Loucy (cell line): ENCODE measurements around the gene ZNF860.

Source experiments
- H2AFZ ChIP-seq: fragments of 200-600 bp; sonication (generic); 2 replicates; pipeline ENCODE4 v1.6.0; 2016; ENCODE audit warnings: antibody characterized with exemption, mild to moderate bottlenecking, low read length, moderate library complexity
- H3F3A ChIP-seq: fragments of 200-600 bp; 2 replicates; pipeline ENCODE4 v1.6.0; 2016; ENCODE audit warnings: antibody characterized with exemption, low read depth, mild to moderate bottlenecking
- H3K27me3 ChIP-seq: fragments of 200-600 bp; sonication (generic); 2 replicates; pipeline ENCODE4 v1.6.1; 2014; ENCODE audit warnings: low read length, mild to moderate bottlenecking; ENCODE audit not compliant: insufficient read depth, poor library complexity, severe bottlenecking
- H3K36me3 ChIP-seq: fragments of 200-600 bp; sonication (generic); 2 replicates; pipeline ENCODE4 v1.6.1; 2016; ENCODE audit warnings: low read length; ENCODE audit not compliant: insufficient read depth
- H3K4me1 ChIP-seq: fragments of 200-600 bp; sonication (generic); 2 replicates; pipeline ENCODE4 v1.5.1; 2014; ENCODE audit warnings: low read length, mild to moderate bottlenecking; ENCODE audit not compliant: insufficient read depth, poor library complexity, severe bottlenecking
- H3K4me2 ChIP-seq: fragments of 200-600 bp; sonication (generic); 2 replicates; pipeline ENCODE4 v1.6.0; 2014; ENCODE audit warnings: antibody characterized with exemption, low read length, low read depth, mild to moderate bottlenecking; ENCODE audit not compliant: poor library complexity, severe bottlenecking
- H3K4me3 ChIP-seq: fragments of 200-600 bp; sonication (generic); 2 replicates; pipeline ENCODE4 v1.5.1; 2014; ENCODE audit warnings: low read length, mild to moderate bottlenecking, mixed read lengths; ENCODE audit not compliant: poor library complexity, severe bottlenecking
- H3K79me2 ChIP-seq: fragments of 200-600 bp; sonication (generic); 2 replicates; pipeline ENCODE4 v1.6.1; 2014; ENCODE audit warnings: low read length; ENCODE audit not compliant: insufficient read depth
- H3K9ac ChIP-seq: fragments of 200-600 bp; sonication (generic); 2 replicates; pipeline ENCODE4 v1.6.0; 2014; ENCODE audit warnings: mild to moderate bottlenecking, low read depth, low read length, moderate library complexity; ENCODE audit not compliant: poor library complexity, severe bottlenecking
- H3K9me2 ChIP-seq: fragments of 200-600 bp; sonication (generic); replicated peaks from 2 replicates; pipeline ENCODE4 v1.6.1; 2016; ENCODE audit warnings: low read depth, low read length, mixed read lengths
- H3K9me3 ChIP-seq: fragments of 200-600 bp; sonication (generic); 2 replicates; pipeline ENCODE4 v1.6.1; 2014; ENCODE audit warnings: mild to moderate bottlenecking, antibody characterized with exemption, low read length, low read depth; ENCODE audit not compliant: insufficient read depth
- H4K20me1 ChIP-seq: fragments of 200-600 bp; sonication (generic); 2 replicates; pipeline ENCODE4 v1.6.0; 2014; ENCODE audit warnings: antibody characterized with exemption, low read length, mild to moderate bottlenecking; ENCODE audit not compliant: insufficient read depth, poor library complexity, severe bottlenecking
- CTCF ChIP-seq: fragments of 200-600 bp; sonication (generic); conservative IDR thresholded peaks from 2 replicates; pipeline ENCODE4 v1.5.1; 2014; ENCODE audit warnings: mild to moderate bottlenecking, antibody characterized with exemption, low read length
- EZH2phosphoT487 ChIP-seq: fragments of 200-600 bp; IDR thresholded peaks from 2 replicates; pipeline ENCODE4 v1.6.1; 2018; ENCODE audit warnings: antibody characterized with exemption, mild to moderate bottlenecking, moderate library complexity, borderline replicate concordance

The ZNF860 gene

GRCh38 chr3:31981206-31982181, at the start of gene ZNF860, which contains the start of gene OSBPL10:
TSS of gene ZNF860 (plus strand) at chr3:31981750. CDS start at chr3:31989080, 7,330 bp downstream.
TSS of gene OSBPL10 (minus strand) at chr3:31981262. CDS start at chr3:31981179, 83 bp downstream.
- H2AFZ ChIP-seq, result no peak within 1 kb of the TSS
- no peaks in the 10 kb centered on the region for H3F3A ChIP-seq
- TF ChIP-seq EZH2phosphoT487, result no peak
- no peak for TF ChIP-seq CTCF
- no peaks in the 10 kb centered on the region for H3K9me2 ChIP-seq
- H3K4me2 ChIP-seq, result no peak within 1 kb of the TSS
- no peak within 1 kb of the TSS for H3K9ac ChIP-seq
- H3K36me3 ChIP-seq, result no peaks in the 10 kb centered on the region
- no peaks in the 10 kb centered on the region for H4K20me1 ChIP-seq
- H3K27me3 ChIP-seq, result peaks cover 9% of the 10 kb centered on the region
- no peak within 1 kb of the TSS for H3K4me3 ChIP-seq
- H3K4me1 ChIP-seq, result no peaks in the 10 kb centered on the region
- H3K79me2 ChIP-seq, result no peaks in the 10 kb centered on the region
- H3K9me3 ChIP-seq, result no peaks in the 10 kb centered on the region

GRCh38 chr3:31932990-31933389, 48.6 kb upstream of the ZNF860 start:
- Histone ChIP-seq H3K4me2 (no peak overlapping the region), H3K9me2 (no peaks in the 10 kb centered on the region), H3F3A (no peaks in the 10 kb centered on the region), H3K79me2 (no peaks in the 10 kb centered on the region), H3K36me3 (no peaks in the 10 kb centered on the region), H3K9me3 (no peaks in the 10 kb centered on the region), H3K4me1 (no peaks in the 10 kb centered on the region), H3K4me3 (no peak overlapping the region), H4K20me1 (no peaks in the 10 kb centered on the region), H2AFZ (no peak overlapping the region), H3K27me3 (no peaks in the 10 kb centered on the region), H3K9ac (no peak overlapping the region)
- TF ChIP-seq CTCF (no peak), EZH2phosphoT487 (no peak)

- H3K79me2 ChIP-seq, result no peaks in the 10 kb centered on the region
- H3K9me2 ChIP-seq, result no peaks in the 10 kb centered on the region
- no peak for TF ChIP-seq EZH2phosphoT487
- TF ChIP-seq CTCF, result no peak
- H3F3A ChIP-seq, result no peaks in the 10 kb centered on the region
- H3K36me3 ChIP-seq, result no peaks in the 10 kb centered on the region
- no peak overlapping the region for H3K9ac ChIP-seq
- H3K4me1 ChIP-seq, result no peaks in the 10 kb centered on the region
- H4K20me1 ChIP-seq, result no peaks in the 10 kb centered on the region
- H3K9me3 ChIP-seq, result no peaks in the 10 kb centered on the region
- H3K4me3 ChIP-seq, result no peak overlapping the region
- no peak overlapping the region for H3K4me2 ChIP-seq
- H3K27me3 ChIP-seq, result no peaks in the 10 kb centered on the region
- H2AFZ ChIP-seq, result no peak overlapping the region
Observed at GRCh38 chr3:31934018-31934417, 47.5 kb upstream of the ZNF860 start.
